IMR-90 (cell line): Measurements from ENCODE around the gene TP73. TPM values are rescaled to one million over a fixed set of nuclear protein-coding genes. Genes with fewer than 3 reads are reported as not detected.

Source experiments
- ATAC-seq: fragments of 200-7000 bp; cut with Tn5 transposase; 2 replicates; pipeline ENCODE4 v1.9.1; 2020; ENCODE audit warnings: low read depth, mild to moderate bottlenecking, moderate library complexity
- BruUV-seq: library from RNA; stranded (reverse); fragments of 400-500 nt; replicated peaks from 2 replicates; lab custom pipeline; 2021; lab: Mats Ljungman, UMichigan
- CTCF ChIA-PET: fragments of 300-600 bp; formaldehyde crosslinking; extraction: SDS; loops from one replicate; lab custom pipeline; 2021; ENCODE audit warnings: antibody characterized with exemption; lab: Yijun Ruan, JAX
- POLR2A ChIA-PET: fragments of 300-600 bp; sonication (Branson Sonifier 250); formaldehyde crosslinking; loops from one replicate; lab custom pipeline; 2022; ENCODE audit warnings: antibody characterized with exemption; ENCODE audit not compliant: unreplicated experiment; lab: Charles Lee
- DNase-seq: peaks from one replicate; pipeline ENCODE4 v3.0.0; 2013
- H2AFZ ChIP-seq: replicated peaks from 2 replicates; pipeline ENCODE3; 2013; ENCODE audit warnings: low read length, mild to moderate bottlenecking; ENCODE audit not compliant: poor library complexity
- H2AK5ac ChIP-seq: 2 replicates; pipeline ENCODE4 v1.6.1; 2013; ENCODE audit warnings: low read depth, low read length, inconsistent platforms
- H2AK9ac ChIP-seq: replicated peaks from 2 replicates; pipeline ENCODE3; 2013; ENCODE audit warnings: mild to moderate bottlenecking, low read depth, low read length, moderate library complexity; ENCODE audit not compliant: poor library complexity
- H2BK120ac ChIP-seq: 2 replicates; pipeline ENCODE4 v1.6.1; 2013; ENCODE audit warnings: low read depth, low read length, inconsistent platforms
- H2BK15ac ChIP-seq: 3 replicates; pipeline ENCODE4 v1.6.1; 2013; ENCODE audit warnings: low read depth, low read length, inconsistent platforms
- H2BK20ac ChIP-seq: 2 replicates; pipeline ENCODE4 v1.6.1; 2013; ENCODE audit warnings: low read depth, mild to moderate bottlenecking, inconsistent platforms, low read length, moderate library complexity
- H2BK5ac ChIP-seq: 2 replicates; pipeline ENCODE4 v1.6.1; 2013; ENCODE audit warnings: mild to moderate bottlenecking, low read depth, low read length, inconsistent platforms; ENCODE audit not compliant: poor library complexity, severe bottlenecking
- H3K14ac ChIP-seq: replicated peaks from 2 replicates; pipeline ENCODE4 v1.6.1; 2013; ENCODE audit warnings: low read depth, low read length, inconsistent platforms
- H3K18ac ChIP-seq: 2 replicates; pipeline ENCODE4 v1.6.1; 2013; ENCODE audit warnings: low read depth, low read length, control low read depth
- H3K23ac ChIP-seq: 2 replicates; pipeline ENCODE4 v1.6.1; 2013; ENCODE audit warnings: low read depth, low read length, inconsistent platforms
- H3K27ac ChIP-seq: 2 replicates; pipeline ENCODE4 v1.5.1; 2013; ENCODE audit warnings: mild to moderate bottlenecking, control low read depth, low read length; ENCODE audit not compliant: insufficient read depth
- H3K27me3 ChIP-seq: 2 replicates; pipeline ENCODE4 v1.6.1; 2013; ENCODE audit warnings: low read length; ENCODE audit not compliant: control insufficient read depth, insufficient read depth
- H3K36me3 ChIP-seq: 2 replicates; pipeline ENCODE4 v1.6.1; 2013; ENCODE audit warnings: low read length, mixed read lengths; ENCODE audit not compliant: control insufficient read depth, insufficient read depth
- H3K4ac ChIP-seq: 2 replicates; pipeline ENCODE4 v1.6.1; 2013; ENCODE audit warnings: low read depth, low read length, inconsistent platforms
- H3K4me1 ChIP-seq: 2 replicates; pipeline ENCODE4 v1.6.1; 2013; ENCODE audit warnings: low read length, mixed read lengths; ENCODE audit not compliant: control insufficient read depth, insufficient read depth
- H3K4me2 ChIP-seq: 2 replicates; pipeline ENCODE4 v1.6.1; 2013; ENCODE audit warnings: low read depth, mild to moderate bottlenecking, control low read depth, low read length, moderate library complexity
- H3K4me3 ChIP-seq: 2 replicates; pipeline ENCODE4 v1.5.1; 2013; ENCODE audit warnings: low read depth, mild to moderate bottlenecking, control low read depth, low read length, moderate library complexity; ENCODE audit not compliant: insufficient read depth
- H3K56ac ChIP-seq: 2 replicates; pipeline ENCODE4 v1.6.1; 2013; ENCODE audit warnings: low read length, inconsistent platforms; ENCODE audit not compliant: insufficient read depth; ENCODE audit errors: extremely low read depth
- H3K79me1 ChIP-seq, 2 experiments: 2 replicates each; pipeline ENCODE4 v1.6.1; 2013; ENCODE audit warnings: low read length in 2 of 2, inconsistent platforms in 1 of 2, low read depth in 1 of 2
- H3K9ac ChIP-seq: 2 replicates; pipeline ENCODE4 v1.6.1; 2013; ENCODE audit warnings: low read depth, low read length, control low read depth
- H3K9me1 ChIP-seq: 2 replicates; pipeline ENCODE4 v1.6.1; 2013; ENCODE audit warnings: low read length, inconsistent platforms; ENCODE audit not compliant: insufficient read depth
- H3K9me3 ChIP-seq: 2 replicates; pipeline ENCODE4 v1.6.1; 2013; ENCODE audit warnings: low read length; ENCODE audit not compliant: control insufficient read depth, insufficient read depth
- H4K20me1 ChIP-seq: 2 replicates; pipeline ENCODE4 v1.6.1; 2013; ENCODE audit warnings: low read length, inconsistent platforms; ENCODE audit not compliant: insufficient read depth
- H4K5ac ChIP-seq: 2 replicates; pipeline ENCODE4 v1.6.1; 2013; ENCODE audit warnings: mild to moderate bottlenecking, low read depth, low read length, control low read depth
- H4K8ac ChIP-seq, 2 experiments: 2 replicates each; pipeline ENCODE4 v1.6.1; 2013; ENCODE audit warnings: low read depth in 2 of 2, low read length in 2 of 2, control low read depth in 1 of 2, inconsistent platforms in 1 of 2
- H4K91ac ChIP-seq: 2 replicates; pipeline ENCODE4 v1.6.1; 2013; ENCODE audit warnings: low read depth, low read length, inconsistent platforms; ENCODE audit not compliant: insufficient read depth
- BHLHE40 ChIP-seq: fragments of 150-350 bp; IDR thresholded peaks from 2 replicates; pipeline ENCODE4 v1.6.1; 2016; ENCODE audit warnings: mild to moderate bottlenecking, low read depth, low read length
- CEBPB ChIP-seq: IDR thresholded peaks from 2 replicates; pipeline ENCODE4 v1.6.1; 2012; ENCODE audit warnings: low read depth, low read length, improper control_type of control experiment
- ELK1 ChIP-seq: fragments of 150-350 bp; IDR thresholded peaks from 2 replicates; pipeline ENCODE4 v1.6.1; 2016; ENCODE audit warnings: low read depth, mild to moderate bottlenecking, low read length, moderate library complexity, borderline replicate concordance
- FOS ChIP-seq: fragments of 150-350 bp; IDR thresholded peaks from 2 replicates; pipeline ENCODE4 v1.6.1; 2016; ENCODE audit warnings: low read depth, low read length
- RFX5 ChIP-seq: IDR thresholded peaks from 2 replicates; pipeline ENCODE4 v1.8.0; 2012; ENCODE audit warnings: low read depth, mild to moderate bottlenecking, low read length, moderate library complexity
- WGBS, 2 experiments: methylation state at CpG; one replicate each; pipeline versions ENCODE4 v1.1.5 to v1.1.7; 2013; ENCODE audit warnings: missing lambda C conversion rate in 2 of 2; ENCODE audit not compliant: insufficient read length in 1 of 2; ENCODE audit errors: extremely low coverage in 2 of 2; 5-methylcytosine and 5-hydroxymethylcytosine counted together
- dilution Hi-C: fragments of 300-500 bp; cut with HindIII; formaldehyde crosslinking; loops from one replicate; pipeline ENCODE4 v1.14.3; 2018; ENCODE audit warnings: low sequenced_read_pairs; ENCODE audit not compliant: unreplicated experiment
- in situ Hi-C: fragments of 300-500 bp; cut with MboI; formaldehyde crosslinking; loops from 3 replicates; pipeline ENCODE4 v1.14.3; 2019; ENCODE audit warnings: low sequenced_read_pairs, inconsistent platforms, mixed read lengths
- intact Hi-C: fragments of 100-400 bp; cut with micrococcal nuclease; formaldehyde crosslinking; loops from 2 replicates; pipeline ENCODE4 v1.10.0; 2022
- polyA plus RNA-seq, 3 experiments: library from polyadenylated mRNA; depleted of rRNA; stranded (reverse); fragments of >200 nt; gene quantifications; 2 replicates each; pipeline ENCODE4 v1.2.3, GENCODE V29; 2012; ENCODE audit warnings: low replicate concordance in 1 of 3
- total RNA-seq: library from RNA; depleted of rRNA; stranded (reverse); fragments of >200 nt; gene quantifications from 2 replicates; pipeline ENCODE4 v1.2.3, GENCODE V29; 2012

TP73 gene
- total and polyA plus RNA-seq, 2 of the 4 experiments (the other 2 are of a cell fraction), result not detected

DNA sequence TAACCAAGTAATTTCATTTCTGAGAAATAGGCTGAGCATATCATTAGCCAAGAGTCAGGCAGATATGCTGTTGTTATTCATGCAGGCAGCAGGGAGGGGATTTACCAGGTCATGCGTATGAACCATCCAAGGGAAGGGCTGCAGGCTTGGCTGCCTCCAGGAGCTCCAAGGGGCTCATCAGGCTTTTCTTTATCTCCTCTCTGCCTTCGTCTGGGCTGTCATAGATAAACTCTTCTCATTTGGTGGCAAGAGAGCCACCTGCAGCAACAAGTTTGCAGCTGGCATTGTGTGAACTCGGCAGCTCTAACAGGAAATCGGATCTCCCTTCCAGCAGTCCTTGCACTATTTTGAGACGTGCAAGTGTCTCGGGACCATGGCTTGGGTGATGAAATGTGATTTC, 107.5 kb downstream of the TP73 start:
- Histone ChIP-seq H2AK9ac (no peak overlapping the region), H3K9me3 (peaks cover 2% of the 10 kb centered on the region), H3K79me1 (no peaks in the 10 kb centered on the region), H4K8ac (no peak overlapping the region), H3K14ac (no peak overlapping the region), H3K9me1 (no peaks in the 10 kb centered on the region), H3K9ac (no peak overlapping the region), H3K23ac (no peak overlapping the region), H3K4me2 (no peak overlapping the region), H3K4ac (no peak overlapping the region), H2AFZ (no peak overlapping the region), H2BK5ac (no peak overlapping the region), H3K27me3 (peaks cover 34% of the 10 kb centered on the region), H3K56ac (no peak overlapping the region), H2AK5ac (no peak overlapping the region), H3K27ac (no peak overlapping the region), H2BK120ac (no peak overlapping the region), H2BK20ac (no peak overlapping the region), H4K20me1 (no peaks in the 10 kb centered on the region), H3K4me3 (no peak overlapping the region), H4K5ac (no peak overlapping the region), H3K4me1 (no peaks in the 10 kb centered on the region), H4K91ac (no peak overlapping the region), H2BK15ac (no peak overlapping the region), H3K36me3 (no peaks in the 10 kb centered on the region), H3K18ac (no peak overlapping the region)
- in situ Hi-C loops (no loop called here), intact Hi-C loops (no loop called here), dilution Hi-C loops (no loop called here)
- no peak for TF ChIP-seq BHLHE40
- no peak for TF ChIP-seq CEBPB
- no peak for TF ChIP-seq ELK1
- TF ChIP-seq RFX5, result no peak
- TF ChIP-seq FOS, result no peak
- WGBS, 2 experiments, result 33% methylated on average over 1 of the region's 6 CpGs; no CpG with 5 or more reads in 1 of the 2 experiments
- no peak for DNase-seq
- BruUV-seq, result no TSS peak
- POLR2A ChIA-PET, result no interaction called here
- ATAC-seq, result no peak
- CTCF ChIA-PET, result no interaction called here
